GM18505 (cell line): ENCODE results near the gene ZBTB4.

Experiments used
- ATAC-seq: cut with Tn5 transposase; IDR thresholded peaks from one replicate; pipeline ENCODE4 v1.9.1; 2021; ENCODE audit not compliant: unreplicated experiment
- POLR2A ChIP-seq: IDR thresholded peaks from 4 replicates; pipeline ENCODE4 v1.6.1; 2011; ENCODE audit warnings: borderline replicate concordance; ENCODE audit not compliant: insufficient read depth, insufficient read length; ENCODE audit errors: extremely low read depth

Gene ZBTB4

DNA sequence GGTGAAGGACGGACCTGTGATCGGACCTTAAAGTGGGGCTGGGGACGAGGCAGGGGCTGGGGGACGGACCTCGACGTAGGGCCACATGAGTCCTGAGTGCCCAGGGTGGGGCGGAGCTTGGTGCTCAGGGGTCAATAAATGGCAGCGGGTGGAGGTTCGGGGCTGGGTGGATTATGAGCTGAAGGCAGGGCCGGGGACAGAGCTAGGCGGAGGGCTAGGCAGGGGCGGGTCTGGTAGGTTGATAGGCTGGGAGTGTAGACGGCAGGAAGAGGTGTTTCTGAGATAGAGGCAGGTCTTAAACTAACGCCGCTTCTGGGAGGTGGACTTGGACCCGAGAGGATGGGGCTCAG is 33.8 kb downstream of the ZBTB4 start:
- ATAC-seq = no peak
- TF ChIP-seq POLR2A = no peak

DNA sequence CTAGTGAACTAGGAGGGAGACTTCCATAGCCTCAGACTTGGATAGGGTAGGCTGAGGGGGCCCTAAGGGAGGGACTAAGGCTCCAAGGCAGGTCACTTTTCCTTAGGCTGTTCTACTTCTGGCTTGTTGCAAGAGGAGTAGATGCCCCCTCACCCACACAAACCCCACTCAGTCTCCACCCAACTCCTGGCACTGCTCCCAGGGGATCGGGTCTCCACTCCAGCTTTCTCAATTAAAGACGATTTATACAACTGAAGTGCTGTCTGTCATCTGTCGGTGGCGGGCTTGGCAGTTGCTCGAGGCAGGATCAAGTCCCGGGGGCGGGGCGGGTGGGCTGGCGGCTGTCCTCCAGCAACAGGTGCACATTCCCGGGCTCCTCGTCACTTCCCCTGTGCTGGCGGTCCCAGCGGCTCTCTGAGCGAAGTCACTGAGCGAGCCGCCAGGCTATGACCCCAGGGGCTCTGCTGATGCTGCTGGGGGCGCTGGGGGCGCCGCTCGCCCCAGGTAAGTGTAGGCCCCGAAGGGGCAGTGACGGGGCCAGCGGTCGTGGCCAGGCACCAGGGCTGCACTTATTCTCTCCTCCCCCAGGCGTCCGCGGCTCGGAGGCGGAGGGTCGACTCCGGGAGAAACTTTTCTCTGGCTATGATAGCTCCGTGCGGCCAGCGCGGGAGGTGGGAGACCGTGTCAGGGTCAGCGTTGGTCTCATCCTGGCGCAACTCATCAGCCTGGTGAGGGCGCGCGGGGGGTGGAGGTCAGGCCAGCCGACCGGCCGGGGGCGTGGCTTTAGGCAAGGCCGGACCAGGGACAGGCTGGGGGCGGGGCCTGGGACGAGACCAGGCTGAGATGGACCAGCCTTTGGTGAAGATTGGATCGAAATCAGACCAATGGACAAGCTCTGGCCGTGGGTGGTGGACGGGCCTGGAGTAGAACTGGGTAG is 34.5 kb downstream of the ZBTB4 start, which contains the start of gene CHRNB1:
Gene CHRNB1, plus strand, starts transcription at position 380 of the 937 bp plus-strand sequence. Its CDS starts 67 bp downstream, at position 447.
- no peak for ATAC-seq
- no peak for TF ChIP-seq POLR2A

DNA sequence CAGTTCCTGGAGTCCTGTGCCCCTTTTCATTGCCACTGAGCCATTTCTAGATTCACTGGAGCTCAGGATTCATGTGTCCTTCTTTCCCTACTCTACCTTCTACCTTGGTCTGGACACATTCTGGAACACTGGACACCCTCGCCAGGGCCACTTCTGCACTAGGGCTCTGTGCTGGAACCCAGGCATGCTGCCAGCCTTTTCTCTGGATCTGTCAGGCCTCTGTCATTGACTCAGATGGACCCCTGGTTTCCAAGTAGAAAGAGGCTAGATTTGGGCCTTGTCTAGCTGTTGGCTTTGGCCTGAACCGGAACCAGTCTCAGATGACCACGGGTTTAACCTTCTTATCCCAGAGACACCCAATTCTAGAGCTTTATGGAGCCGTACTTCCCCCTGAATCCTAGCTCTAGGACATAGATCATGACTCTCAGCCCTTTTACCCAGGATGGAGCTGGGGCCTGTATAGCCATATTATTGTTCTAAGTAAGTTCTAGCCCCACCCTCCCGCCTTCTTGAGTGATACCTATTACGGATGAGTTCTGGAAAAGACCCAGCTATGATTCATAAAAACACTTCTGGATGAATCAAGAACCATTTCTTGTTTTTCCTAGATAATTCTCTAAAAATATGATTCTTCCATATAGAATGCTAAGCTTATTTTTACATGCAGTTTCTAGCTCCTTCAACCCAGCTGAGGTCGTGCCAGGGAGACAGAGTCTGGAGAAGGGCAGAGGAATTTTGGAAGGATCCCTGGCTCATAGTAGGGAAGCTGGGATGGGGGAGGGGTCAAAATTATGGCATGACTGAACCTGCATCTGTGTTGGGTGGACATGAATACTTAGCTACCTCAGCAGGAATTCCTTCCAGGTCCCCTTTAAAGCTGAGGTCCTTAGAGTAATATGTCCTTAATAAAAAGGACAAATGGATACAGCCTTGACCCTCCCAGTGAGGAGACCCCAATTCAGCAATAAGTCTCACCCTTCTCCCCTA is 35.6 kb downstream of the ZBTB4 start:
- no peak for TF ChIP-seq POLR2A
- no peak for ATAC-seq

DNA sequence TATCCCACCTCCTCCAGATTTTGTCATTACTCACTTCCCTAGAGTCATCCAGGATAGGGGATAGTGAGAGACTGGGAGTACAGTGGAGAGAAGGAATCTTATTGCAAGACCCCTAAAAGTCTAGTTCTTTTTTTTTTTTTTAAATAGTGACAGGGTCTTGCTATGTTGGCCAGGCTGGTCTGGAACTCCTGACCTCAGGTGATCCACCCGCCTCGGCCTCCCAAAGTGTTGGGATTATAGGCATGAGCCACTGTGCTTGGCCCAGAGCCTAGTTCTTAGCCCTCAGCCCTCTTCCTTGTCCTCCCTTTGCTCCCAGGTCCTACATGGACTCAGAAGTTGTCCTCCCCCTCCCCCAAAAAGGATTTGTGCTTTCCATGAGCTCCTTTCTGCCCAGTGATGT is 37.3 kb downstream of the ZBTB4 start:
- no peak for ATAC-seq
- no peak for TF ChIP-seq POLR2A

DNA sequence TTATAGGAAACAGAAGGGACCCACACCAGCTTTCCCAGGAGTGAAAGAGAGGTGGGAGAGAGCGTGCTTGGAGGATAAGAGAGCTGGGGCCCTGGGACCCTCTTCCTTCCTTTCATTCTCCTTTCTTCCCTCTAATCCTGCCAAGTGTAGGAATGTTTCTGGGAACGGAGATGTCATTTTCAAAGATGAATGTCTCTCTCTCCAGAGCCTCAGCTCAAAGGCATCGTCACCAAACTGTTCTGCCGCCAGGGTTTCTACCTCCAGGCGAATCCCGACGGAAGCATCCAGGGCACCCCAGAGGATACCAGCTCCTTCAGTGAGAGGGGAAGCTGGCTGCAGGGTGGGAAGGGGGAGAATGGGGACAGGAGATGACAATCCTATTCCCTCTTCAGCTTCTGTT is 38.2 kb downstream of the ZBTB4 start:
- ATAC-seq = no peak
- no peak for TF ChIP-seq POLR2A

DNA sequence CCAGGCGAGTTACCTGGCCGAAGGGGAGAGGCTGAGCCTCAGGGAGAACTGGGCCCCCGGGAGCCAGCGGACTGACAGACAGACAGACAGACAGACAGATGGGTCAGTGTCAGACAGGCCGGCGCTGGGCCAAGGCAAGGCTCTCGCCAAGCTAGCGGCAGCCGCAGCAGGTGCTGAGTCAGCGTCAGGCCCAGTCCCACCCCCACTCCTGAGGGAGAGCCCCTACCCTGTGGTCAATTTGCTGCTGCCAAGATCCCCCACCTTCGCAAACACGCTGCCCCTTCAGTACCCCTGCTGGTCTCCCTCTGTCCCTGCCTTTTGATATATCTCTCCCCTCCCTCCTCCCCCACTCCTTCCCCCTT is 38.6 kb downstream of the ZBTB4 start:
- TF ChIP-seq POLR2A = no peak
- ATAC-seq = no peak

DNA sequence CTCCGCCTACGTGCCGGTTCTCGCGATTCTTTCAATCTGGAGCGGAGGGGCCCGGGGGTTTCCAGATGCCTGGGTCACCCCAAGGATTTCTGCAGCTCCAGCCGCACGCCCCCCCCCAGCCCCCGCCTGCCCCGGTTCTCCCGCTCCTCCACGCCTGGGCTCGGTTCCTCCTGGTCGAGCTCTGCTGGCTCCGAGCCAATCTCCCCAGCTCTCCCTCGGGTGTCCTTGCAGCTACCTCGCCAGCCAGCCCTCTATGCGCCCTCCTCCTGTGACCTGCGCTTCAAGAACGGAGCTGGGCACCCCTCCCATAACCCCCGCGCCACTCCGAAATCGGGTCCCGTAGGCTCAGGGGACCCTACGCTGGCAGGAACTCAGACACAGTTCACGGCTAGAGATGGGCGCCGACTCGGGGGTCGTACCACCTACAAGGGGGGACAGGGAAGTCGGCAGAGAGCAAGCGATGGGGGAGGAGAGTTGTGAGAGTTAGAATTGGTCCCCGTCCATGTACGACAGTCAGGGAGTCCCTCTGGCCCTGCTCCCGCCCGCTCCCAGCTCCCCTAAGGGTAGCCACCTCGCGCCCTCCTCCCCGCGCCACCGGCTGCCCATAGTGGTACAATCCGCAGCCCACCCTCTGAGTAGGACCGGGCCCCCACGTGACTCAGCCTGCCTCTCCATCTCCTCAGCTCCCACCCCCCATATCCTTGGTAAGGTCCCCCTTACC is 39.2 kb downstream of the ZBTB4 start:
- ATAC-seq = no peak
- no peak for TF ChIP-seq POLR2A

DNA sequence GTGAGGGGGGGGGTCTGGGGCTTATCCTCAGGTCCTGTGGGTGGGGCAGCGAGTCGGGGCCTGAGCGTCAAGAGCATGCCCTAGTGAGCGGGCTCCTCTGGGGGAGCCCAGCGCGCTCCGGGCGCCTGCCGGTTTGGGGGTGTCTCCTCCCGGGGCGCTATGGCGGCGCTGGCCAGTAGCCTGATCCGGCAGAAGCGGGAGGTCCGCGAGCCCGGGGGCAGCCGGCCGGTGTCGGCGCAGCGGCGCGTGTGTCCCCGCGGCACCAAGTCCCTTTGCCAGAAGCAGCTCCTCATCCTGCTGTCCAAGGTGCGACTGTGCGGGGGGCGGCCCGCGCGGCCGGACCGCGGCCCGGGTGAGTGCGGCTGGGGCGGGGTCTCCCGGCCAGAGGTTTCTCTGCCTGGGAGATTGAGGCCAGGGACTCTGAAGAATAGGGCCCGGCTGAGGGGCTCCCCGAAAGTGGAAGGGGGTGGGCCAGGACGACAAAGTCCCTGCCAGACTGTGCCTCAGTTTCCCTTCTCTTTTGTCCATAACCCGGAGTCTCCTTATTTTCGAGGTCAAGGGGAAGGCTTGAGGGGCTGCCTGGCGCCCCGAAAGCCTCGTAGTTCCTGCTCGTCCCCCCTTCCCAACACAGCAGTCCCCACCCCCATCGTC is 39.8 kb downstream of the ZBTB4 start, which contains the start of gene FGF11:
Gene FGF11, plus strand, starts transcription at position 51 of the 651 bp plus-strand sequence. Its CDS starts 109 bp downstream, at position 160.
- no peak for ATAC-seq
- no peak for TF ChIP-seq POLR2A

DNA sequence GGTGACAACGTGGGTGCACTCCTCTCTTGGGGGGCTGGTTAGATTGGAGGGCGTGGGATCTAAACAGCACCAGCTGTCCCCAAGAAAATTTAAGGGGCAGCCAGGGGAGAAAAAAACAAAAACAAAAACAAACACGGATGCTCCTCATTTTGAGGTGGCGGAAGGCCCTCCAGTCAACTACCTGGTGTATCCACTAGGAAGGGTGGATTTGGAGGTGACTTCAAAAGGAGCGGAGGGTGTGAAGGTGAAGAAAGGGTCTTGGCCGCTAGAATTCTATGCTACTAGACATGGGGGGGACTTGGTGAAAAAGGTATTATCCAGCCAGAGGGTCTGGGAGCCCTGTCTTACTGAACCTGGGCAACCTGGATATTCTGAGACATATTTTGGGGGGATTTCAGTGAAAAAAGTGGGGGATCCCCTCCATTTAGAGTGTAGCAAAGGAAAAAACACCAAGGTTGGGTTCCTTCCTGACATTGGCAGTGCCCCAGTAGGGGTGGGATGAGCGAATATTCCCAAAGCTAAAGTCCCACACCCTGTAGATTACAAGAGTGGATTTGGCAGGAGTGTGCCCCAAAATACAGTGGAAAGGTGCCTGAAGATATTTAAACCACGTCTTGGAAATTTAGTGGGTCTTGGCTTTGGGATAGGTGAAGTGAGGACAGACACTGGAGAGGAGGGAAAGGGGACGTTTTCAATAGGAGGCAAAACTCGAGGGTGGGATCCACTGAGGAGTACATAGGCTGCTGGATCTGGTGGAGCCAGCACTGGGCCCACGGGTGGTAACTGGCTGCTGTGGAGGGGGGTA is 40.6 kb downstream of the ZBTB4 start:
- no peak for TF ChIP-seq POLR2A
- ATAC-seq = no peak

DNA sequence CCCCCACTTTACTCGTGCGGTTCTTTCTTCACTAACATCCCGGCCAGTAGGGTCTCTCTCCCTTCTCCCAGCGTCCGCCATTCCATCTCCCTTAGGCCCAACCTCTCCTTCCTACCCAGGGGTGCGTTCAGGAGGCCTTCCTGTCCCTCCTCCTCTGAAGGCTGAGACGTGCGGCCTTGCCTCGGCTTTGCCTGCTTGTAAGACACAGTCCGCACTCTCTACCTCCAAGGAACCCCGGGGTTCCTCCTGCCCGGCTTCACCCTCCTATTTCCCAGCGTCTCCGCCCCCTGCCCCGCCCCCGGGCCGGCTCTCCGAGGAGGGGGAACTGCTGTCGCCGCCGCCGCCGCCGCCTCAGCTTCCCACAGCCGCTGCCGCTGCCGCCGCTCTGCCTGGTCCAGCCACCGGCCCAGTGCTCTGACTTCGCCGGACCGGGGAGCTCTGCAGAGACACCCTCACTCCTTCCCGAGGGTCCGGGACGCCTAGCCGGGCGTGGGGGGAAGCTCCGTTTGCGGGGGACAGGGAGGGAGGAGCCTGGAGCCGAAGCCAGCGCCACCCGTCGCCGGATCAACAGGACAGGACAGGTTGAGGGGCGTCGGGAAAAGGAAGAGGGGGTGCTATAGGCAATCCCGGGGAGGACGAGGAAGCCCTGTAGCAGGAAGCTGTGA is 41.3 kb downstream of the ZBTB4 start:
- ATAC-seq = no peak
- no peak for TF ChIP-seq POLR2A

DNA sequence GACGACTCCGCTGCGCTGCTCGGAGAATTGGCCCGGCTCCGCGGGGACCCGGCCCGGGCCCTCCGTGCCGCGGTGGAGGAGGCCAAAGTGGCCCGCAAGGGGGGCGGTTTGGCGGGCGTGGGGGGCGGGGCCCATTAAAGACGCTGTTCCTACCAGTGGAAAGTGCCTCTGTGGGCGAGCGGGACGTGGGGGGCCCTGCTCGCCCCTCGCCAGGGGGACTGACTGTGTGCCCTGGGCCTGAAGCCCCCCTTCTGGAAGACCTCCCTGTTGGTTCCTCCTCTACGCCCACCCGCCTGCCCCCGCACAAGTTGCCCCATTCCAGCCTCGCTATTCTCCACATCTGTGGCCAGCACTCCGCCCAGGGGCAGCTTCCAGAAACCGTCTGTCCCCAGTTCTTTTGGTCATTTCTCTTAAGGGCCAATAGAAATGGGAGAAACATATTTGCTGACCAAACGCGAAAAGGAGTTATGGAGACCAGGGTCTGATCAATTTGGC is 42.0 kb downstream of the ZBTB4 start:
- no peak for TF ChIP-seq POLR2A
- ATAC-seq = no peak

DNA sequence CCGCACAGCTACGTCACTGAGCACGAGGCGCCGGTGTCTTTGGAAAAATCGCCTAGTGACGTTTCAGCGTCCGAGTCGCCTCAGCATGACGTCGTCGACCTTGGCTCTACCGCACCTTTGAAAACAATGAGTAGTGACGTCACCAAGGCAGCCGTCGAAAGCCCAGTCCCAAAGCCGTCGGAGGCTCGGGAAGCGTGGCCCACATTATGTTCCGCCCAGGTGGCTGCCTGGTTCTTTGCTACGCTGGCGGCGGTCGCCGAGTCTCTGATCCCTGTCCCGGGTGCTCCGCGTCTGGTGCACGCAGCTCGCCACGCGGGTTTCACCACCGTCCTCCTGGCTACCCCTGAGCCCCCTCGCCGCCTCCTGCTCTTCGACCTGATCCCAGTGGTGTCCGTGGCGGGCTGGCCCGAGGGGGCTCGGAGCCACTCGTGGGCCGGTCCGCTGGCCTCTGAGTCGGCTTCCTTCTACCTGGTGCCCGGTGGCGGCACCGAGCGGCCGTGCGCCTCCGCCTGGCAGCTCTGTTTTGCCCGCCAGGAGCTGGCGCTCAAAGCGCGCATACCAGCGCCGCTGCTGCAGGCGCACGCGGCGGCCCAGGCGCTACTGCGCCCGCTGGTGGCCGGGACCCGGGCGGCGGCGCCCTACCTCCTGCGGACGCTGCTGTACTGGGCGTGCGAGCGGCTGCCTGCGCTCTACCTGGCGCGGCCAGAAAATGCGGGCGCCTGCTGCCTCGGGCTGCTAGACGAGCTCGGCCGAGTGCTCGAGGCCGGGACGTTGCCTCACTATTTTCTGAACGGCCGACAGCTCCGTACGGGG is 42.7 kb downstream of the ZBTB4 start:
- no peak for TF ChIP-seq POLR2A
- ATAC-seq = no peak
